HepG2 (cell line): ENCODE data around the gene TLE1. TPM values are rescaled to one million over a fixed set of nuclear protein-coding genes. Genes with fewer than 3 reads are reported as not detected.

Experiments used
- CREM ChIP-seq, 2 experiments: sonication (generic) in 1 of 2; formaldehyde crosslinking in 1 of 2; IDR thresholded peaks; 2 replicates each; pipeline versions ENCODE4 v1.4.0 to v1.6.1; 2016 to 2020; ENCODE audit warnings: antibody characterized with exemption in 1 of 2, mild to moderate bottlenecking in 1 of 2, missing genetic modification reagents in 1 of 2
- HMG20A ChIP-seq: IDR thresholded peaks from 2 replicates; pipeline ENCODE4 v1.6.1; 2016; ENCODE audit warnings: borderline replicate concordance
- HOMEZ ChIP-seq: IDR thresholded peaks from 2 replicates; pipeline ENCODE4 v1.6.1; 2016; ENCODE audit warnings: low read depth
- HOXA5 ChIP-seq: sonication (generic); formaldehyde crosslinking; IDR thresholded peaks from 2 replicates; pipeline ENCODE4 v1.4.0; 2020; ENCODE audit warnings: missing genetic modification reagents
- IKZF5 ChIP-seq: IDR thresholded peaks from 2 replicates; pipeline ENCODE4 v1.6.1; 2018; ENCODE audit warnings: missing genetic modification reagents, mild to moderate bottlenecking, missing compliant biosample characterization
- IRF2 ChIP-seq: IDR thresholded peaks from 2 replicates; pipeline ENCODE4 v1.6.1; 2018; ENCODE audit warnings: missing genetic modification reagents, missing compliant biosample characterization
- KIAA2018 ChIP-seq: sonication (generic); formaldehyde crosslinking; IDR thresholded peaks from 2 replicates; pipeline ENCODE4 v1.5.0; 2020; ENCODE audit warnings: mild to moderate bottlenecking, missing genetic modification reagents, borderline replicate concordance
- MEF2D ChIP-seq: sonication (generic); formaldehyde crosslinking; IDR thresholded peaks from 2 replicates; pipeline ENCODE4 v1.5.1; 2020; ENCODE audit warnings: mild to moderate bottlenecking, missing genetic modification reagents
- NR3C1 ChIP-seq: sonication (generic); formaldehyde crosslinking; IDR thresholded peaks from 2 replicates; pipeline ENCODE4 v1.4.0; 2020; ENCODE audit warnings: missing genetic modification reagents
- SIX1 ChIP-seq: sonication (generic); formaldehyde crosslinking; IDR thresholded peaks from 2 replicates; pipeline ENCODE4 v1.4.0; 2020; ENCODE audit warnings: missing genetic modification reagents, borderline replicate concordance
- TAF15 ChIP-seq: fragments of 200-400 bp; formaldehyde crosslinking; IDR thresholded peaks from one replicate; pipeline ENCODE4 v1.6.1; 2018; ENCODE audit warnings: mild to moderate bottlenecking, low read depth, low read length; ENCODE audit not compliant: poor library complexity, severe bottlenecking
- WIZ ChIP-seq: sonication (generic); formaldehyde crosslinking; IDR thresholded peaks from 2 replicates; pipeline ENCODE4 v1.5.1; 2020; ENCODE audit warnings: mild to moderate bottlenecking, missing genetic modification reagents
- ZC3H4 ChIP-seq: sonication (generic); formaldehyde crosslinking; IDR thresholded peaks from 2 replicates; pipeline ENCODE4 v1.4.0; 2020; ENCODE audit warnings: missing genetic modification reagents, borderline replicate concordance
- ZMYM2 ChIP-seq: sonication (generic); formaldehyde crosslinking; IDR thresholded peaks from 2 replicates; pipeline ENCODE4 v1.8.0; 2022; ENCODE audit warnings: mild to moderate bottlenecking, missing genetic modification reagents
- ZNF3 ChIP-seq: IDR thresholded peaks from 2 replicates; pipeline ENCODE4 v1.7.0; 2017; ENCODE audit warnings: inconsistent platforms
- ZNF446 ChIP-seq: sonication (generic); formaldehyde crosslinking; IDR thresholded peaks from 2 replicates; pipeline ENCODE4 v1.5.0; 2020; ENCODE audit warnings: mild to moderate bottlenecking, missing genetic modification reagents
- ZSCAN20 ChIP-seq: sonication (generic); formaldehyde crosslinking; IDR thresholded peaks from 2 replicates; pipeline ENCODE4 v1.4.0; 2020; ENCODE audit warnings: missing genetic modification reagents, mild to moderate bottlenecking, borderline replicate concordance
- polyA plus RNA-seq, 8 experiments: library from polyadenylated mRNA; depleted of rRNA in 3 of 8; stranded (reverse) in 7 of 8; unstranded in 1 of 8; fragments of >200 nt; fragmentation: Illumina TruSeq in 4 of 8; extraction: Trizol in 4 of 8; gene quantifications; 2 replicates each; pipeline versions ENCODE4 v1.2.1 to v1.2.3, GENCODE V29; 2011 to 2016; ENCODE audit warnings: low read depth in 4 of 8, missing spikeins in 1 of 8, mixed read lengths in 1 of 8; ENCODE audit not compliant: insufficient read depth in 1 of 8
- total RNA-seq, 5 experiments: library from RNA; depleted of rRNA; stranded (reverse); fragments of >200 nt; fragmentation: Illumina TruSeq; extraction: Trizol; gene quantifications; 2 replicates each; pipeline ENCODE4 v1.2.3, GENCODE V29; 2016; ENCODE audit warnings: low read depth in 1 of 5

The TLE1 gene
- total and polyA plus RNA-seq, 2 of the 13 experiments (the other 11 are each of a cell fraction or from before 2014, with no cell fraction given), result 35.9 to 109 TPM

- no peak for TF ChIP-seq HOMEZ (CRISPR knock-in tag)
- no peak for TF ChIP-seq ZMYM2 (CRISPR knock-in tag)
- no peak for TF ChIP-seq ZC3H4 (CRISPR knock-in tag)
- TF ChIP-seq NR3C1 (CRISPR knock-in tag), result no peak
- no peak for TF ChIP-seq WIZ (CRISPR knock-in tag)
- TF ChIP-seq HOXA5, result no peak
- no peak for TF ChIP-seq HMG20A (CRISPR knock-in tag)
- TF ChIP-seq ZSCAN20 (CRISPR knock-in tag), result 0 out of 2 replicates have a peak, but pooled peaks have one; percentile 9
- no peak for TF ChIP-seq IRF2 (CRISPR knock-in tag)
- no peak for TF ChIP-seq IKZF5 (CRISPR knock-in tag)
- 0 out of 2 replicates have a peak, but pooled peaks have one; percentile 7 for TF ChIP-seq ZNF446 (CRISPR knock-in tag)
- TF ChIP-seq SIX1 (CRISPR knock-in tag), result no peak
- peak; percentile 6; the same call in 1 of the 2 replicates for TF ChIP-seq CREM (IDR thresholded peaks at IDR 0.05)
- no peak for TF ChIP-seq CREM (CRISPR knock-in tag; IDR thresholded peaks at IDR 0.05)
- TF ChIP-seq MEF2D (CRISPR knock-in tag), result 0 out of 2 replicates have a peak, but pooled peaks have one; percentile 2
- TF ChIP-seq ZNF3 (CRISPR knock-in tag), result no peak
- TF ChIP-seq TAF15, result no peak
- no peak for TF ChIP-seq KIAA2018
These were observed 139.2 kb downstream of the TLE1 start (continued) for GRCh38 chr9:81550207-81550583.
